Measurements from ENCODE around the gene BLID. TPM values are rescaled to one million over a fixed set of nuclear protein-coding genes. Genes with fewer than 3 reads are reported as not detected.

Gene BLID
- total RNA-seq, 1 experiment from 2014 or later = not detected

GRCh38 chr11:122126024-122126688 is 10.1 kb upstream of the BLID start:
- Histone ChIP-seq H3K27me3 (ENCODE audit: insufficient read depth, low read length) (no peaks in the 10 kb centered on the region), H2BK12ac (ENCODE audit: insufficient read length, low read depth, low read length) (no peak overlapping the region), H2BK5ac (ENCODE audit: insufficient read length, low read length) (no peak overlapping the region), H3K9me3 (ENCODE audit: control insufficient read depth, low read depth, low read length) (no peaks in the 10 kb centered on the region), H2BK120ac (ENCODE audit: low read depth, low read length, poor library complexity, severe bottlenecking) (no peak overlapping the region), H2BK20ac (ENCODE audit: low read depth, low read length, poor library complexity, severe bottlenecking) (no peak overlapping the region), H3K4me2 (ENCODE audit: insufficient read depth, insufficient read length, low read length) (no peak overlapping the region), H2AFZ (ENCODE audit: low read length) (no peak overlapping the region), H3K56ac (ENCODE audit: insufficient read length, low read depth, low read length) (no peak overlapping the region), H3K23me2 (ENCODE audit: insufficient read length, low read depth, low read length, poor library complexity, severe bottlenecking) (no peaks in the 10 kb centered on the region), H3K27ac (ENCODE audit: insufficient read length, low read depth, low read length) (no peak overlapping the region), H3K79me2 (ENCODE audit: insufficient read depth, low read length) (no peaks in the 10 kb centered on the region), H3K18ac (ENCODE audit: insufficient read length, low read depth, low read length) (no peak overlapping the region), H3K4ac (ENCODE audit: low read depth, low read length) (no peak overlapping the region), H3T11ph (ENCODE audit: low read length) (no peak overlapping the region), H4K8ac (replicated peaks; ENCODE audit: insufficient read length, low read depth, low read length) (no peak overlapping the region), H3K9ac (ENCODE audit: extremely low read depth, insufficient read length, low read length) (no peak overlapping the region), H3K79me1 (ENCODE audit: insufficient read depth, low read depth, low read length, poor library complexity, severe bottlenecking) (no peaks in the 10 kb centered on the region), H4K5ac (ENCODE audit: insufficient read length, low read depth, low read length) (no peak overlapping the region), H3K4me1 (ENCODE audit: insufficient read depth, low read length) (no peaks in the 10 kb centered on the region), H2BK15ac (ENCODE audit: low read depth, low read length) (no peak overlapping the region), H4K91ac (ENCODE audit: insufficient read length, low read depth, low read length) (no peak overlapping the region), H3K14ac (ENCODE audit: insufficient read depth, low read length) (no peak overlapping the region), H3K23ac (ENCODE audit: insufficient read length, low read depth, low read length) (no peak overlapping the region), H4K20me1 (ENCODE audit: control insufficient read depth, insufficient read depth, insufficient read length) (no peaks in the 10 kb centered on the region), H2AK5ac (ENCODE audit: insufficient read length, low read length) (no peak overlapping the region)
- Mint-ChIP-seq H3K27me3 (ENCODE audit: low read depth) (peaks cover 21% of the 10 kb centered on the region), H3K9me3 (no peaks in the 10 kb centered on the region), H3K4me3 (no peak overlapping the region), H3K27ac (no peak overlapping the region), H3K4me1 (0 out of 4 replicates have a peak, but pooled peaks cover 0 to 1% of the 10 kb centered on the region in 2 experiments), H3K36me3 (ENCODE audit: insufficient read depth in 1 of 3, low read depth in 3 of 3) (no peaks in the 10 kb centered on the region)
- no peak for DNase-seq
- no CpG with 5 or more reads among the region's 4 CpGs for WGBS (ENCODE audit: extremely low coverage, insufficient read length, low lambda C conversion rate)
- TF ChIP-seq CTCF (conservative IDR thresholded peaks at IDR 0.05) = no peak
